HG02610 (cell line): ENCODE measurements around the gene WDR3.
"Not testable (repeated sequence)": the region's sequence is repeated elsewhere in the genome, so short reads cannot be mapped to it uniquely, and the experiment has no call there.

Experiments
- ATAC-seq: cut with Tn5 transposase; IDR thresholded peaks from one replicate; pipeline ENCODE4 v1.9.1; 2021; ENCODE audit warnings: mild to moderate bottlenecking, moderate library complexity; ENCODE audit not compliant: unreplicated experiment

Gene WDR3

GRCh38 chr1:117929343-117930172 is at the start of gene WDR3, which contains the start of gene GDAP2:
Gene WDR3 (plus strand): TSS chr1:117929739. CDS start chr1:117933320, 3,581 bp downstream.
Gene GDAP2 (minus strand): TSS chr1:117929621. CDS start chr1:117920357, 9,264 bp downstream.
- ATAC-seq: peak; percentile 95

DNA sequence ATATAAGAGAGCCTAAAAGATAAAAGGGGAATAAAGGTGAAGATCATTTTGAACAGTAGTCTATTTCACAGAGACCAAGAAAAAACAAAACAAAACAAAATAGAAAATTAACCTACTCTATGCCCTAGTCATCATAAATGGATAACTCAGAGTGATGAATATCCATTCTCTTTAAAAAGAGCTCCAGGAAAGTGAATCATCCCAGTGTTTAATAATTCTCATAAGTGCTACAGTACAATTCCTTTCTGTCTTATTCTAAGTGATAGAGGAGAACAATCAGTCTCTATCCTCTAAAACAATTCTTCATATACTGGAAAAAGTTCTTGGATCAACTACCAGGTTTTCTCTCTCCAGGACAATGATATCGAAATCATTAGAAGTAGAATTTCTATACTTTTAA is 45.9 kb upstream of the WDR3 start:
- ATAC-seq: no peak

DNA sequence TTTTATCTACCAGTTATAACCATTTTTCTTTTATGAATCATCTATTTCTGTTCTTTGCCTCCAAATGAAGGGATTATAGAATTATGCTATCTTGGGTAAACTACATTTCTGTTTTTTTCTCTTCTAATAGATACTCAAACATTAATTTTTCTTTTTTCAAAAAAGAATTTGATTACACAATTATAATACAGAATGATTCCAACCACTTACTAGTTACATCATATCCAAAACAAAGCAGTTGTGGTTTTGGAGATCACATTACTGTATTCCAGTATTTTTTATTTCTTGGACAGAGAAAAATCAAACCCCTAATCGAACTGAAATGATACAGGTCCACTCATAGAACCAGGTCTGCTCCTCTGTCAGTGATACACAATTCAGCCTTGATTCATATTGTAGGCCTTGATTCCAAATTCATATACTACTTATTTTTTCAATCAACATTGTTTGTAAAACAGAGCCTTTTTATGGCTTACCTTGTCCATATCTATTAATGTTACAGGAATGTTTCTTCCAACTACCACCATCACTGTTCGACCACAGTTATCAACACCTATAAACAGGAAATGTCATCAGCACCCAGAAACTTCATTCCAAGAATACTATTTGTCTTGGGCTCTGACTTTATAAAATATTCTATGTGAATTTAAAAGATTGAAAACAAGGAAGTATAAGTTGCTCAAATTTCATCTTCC is 43.3 kb upstream of the WDR3 start:
- ATAC-seq: no peak

DNA sequence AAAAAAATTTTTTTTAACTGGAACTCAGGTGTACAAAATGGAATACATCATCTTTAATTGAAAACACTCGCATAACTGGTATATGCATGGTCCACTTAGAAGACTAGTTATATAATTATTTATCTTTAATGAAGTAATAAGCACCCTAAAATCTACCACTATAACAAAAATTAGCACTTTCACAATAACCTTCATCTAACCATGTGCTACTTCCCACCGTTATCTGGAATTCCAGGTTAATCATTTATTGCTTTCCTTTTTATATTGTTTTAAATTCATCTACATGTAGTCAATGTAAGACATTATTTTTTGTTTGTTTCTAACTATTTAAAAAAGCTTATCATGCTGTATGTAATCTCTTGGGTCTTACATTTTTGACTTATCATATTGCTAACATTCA is 39.1 kb upstream of the WDR3 start:
- ATAC-seq: no peak

- no peak for ATAC-seq
These were observed 37.0 kb upstream of the WDR3 start for GRCh38 chr1:117892512-117892911.

DNA sequence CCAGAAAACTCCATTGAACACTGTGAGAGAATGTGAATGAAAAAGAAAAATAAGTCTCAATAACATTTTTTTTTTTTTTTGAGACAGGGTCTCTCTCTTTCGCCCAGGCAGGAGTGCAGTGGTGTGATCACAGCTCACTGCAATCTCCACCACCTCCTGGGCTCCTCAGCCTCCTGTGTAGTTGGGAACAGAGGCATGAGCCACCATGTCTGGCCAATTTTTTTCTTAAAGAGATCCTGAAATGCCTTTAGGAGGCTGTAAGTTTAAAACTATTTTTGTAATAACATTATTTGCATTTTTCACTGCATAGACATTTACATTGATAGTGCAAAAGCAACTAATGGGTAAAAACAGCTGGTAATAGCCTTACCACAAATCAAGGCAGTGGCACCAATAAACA is 35.5 kb upstream of the WDR3 start:
- ATAC-seq: no peak

GRCh38 chr1:117895482-117896114 is 33.9 kb upstream of the WDR3 start:
- ATAC-seq: peak; percentile 94

- ATAC-seq: no peak
These were observed 32.0 kb upstream of the WDR3 start for GRCh38 chr1:117897551-117897950.

DNA sequence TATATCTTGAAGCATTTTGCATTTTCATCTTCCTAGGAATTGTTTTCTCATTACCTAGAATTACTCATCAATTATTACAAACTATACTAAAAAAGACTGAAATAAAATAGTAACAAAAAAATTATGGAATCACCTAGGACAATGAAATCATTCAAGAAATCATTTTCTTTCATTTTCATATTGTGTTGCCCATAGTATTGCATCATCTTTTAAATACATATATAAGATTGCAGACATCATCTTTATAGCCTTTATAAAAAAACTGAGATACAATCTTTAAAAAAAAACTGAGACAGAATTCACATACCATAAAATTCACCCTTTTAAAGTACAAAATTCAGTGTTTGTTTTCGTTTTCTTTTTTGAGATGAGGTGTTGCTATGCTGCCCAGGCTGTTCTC is 29.7 kb upstream of the WDR3 start:
- ATAC-seq: no peak

DNA sequence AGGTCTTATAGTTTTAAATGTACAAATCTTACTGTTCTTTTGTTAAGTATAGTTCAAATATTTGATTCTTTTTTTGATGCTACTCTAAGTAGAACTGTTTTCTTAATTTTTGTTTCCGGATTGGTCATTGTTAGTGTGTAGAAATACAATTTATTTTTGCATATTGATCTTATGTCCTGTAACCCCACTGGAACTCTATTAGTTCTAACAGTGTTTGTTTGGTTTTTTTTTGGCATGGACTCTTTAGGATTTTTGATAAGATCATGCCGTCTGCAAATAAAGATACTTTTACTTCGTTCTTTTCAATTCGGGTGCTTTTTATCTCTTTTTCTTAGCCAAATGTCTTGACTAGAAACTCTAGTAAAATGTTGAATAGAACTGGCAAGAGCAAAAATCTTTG is 26.6 kb upstream of the WDR3 start:
- ATAC-seq: no peak

- ATAC-seq: no peak
These were observed 25.1 kb upstream of the WDR3 start for GRCh38 chr1:117904485-117904884.

DNA sequence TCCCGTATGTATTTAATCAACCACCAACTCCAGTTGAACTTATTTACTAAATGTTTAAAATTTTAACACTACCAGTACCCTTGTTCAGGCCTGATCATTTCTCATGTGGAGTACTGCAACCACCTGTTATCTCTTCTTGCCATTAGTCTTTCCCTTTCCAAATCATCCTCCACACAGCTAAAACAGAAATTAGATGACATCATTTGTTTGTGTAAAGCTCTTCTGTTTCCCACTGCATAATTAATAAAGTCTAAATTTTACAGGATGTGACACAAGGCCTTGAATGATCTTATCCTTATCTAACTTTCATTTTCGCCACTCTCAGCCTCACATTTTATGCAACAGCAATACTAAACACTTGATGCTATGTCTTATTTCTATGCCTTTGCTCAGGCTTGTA is 24.5 kb upstream of the WDR3 start:
- no peak for ATAC-seq

DNA sequence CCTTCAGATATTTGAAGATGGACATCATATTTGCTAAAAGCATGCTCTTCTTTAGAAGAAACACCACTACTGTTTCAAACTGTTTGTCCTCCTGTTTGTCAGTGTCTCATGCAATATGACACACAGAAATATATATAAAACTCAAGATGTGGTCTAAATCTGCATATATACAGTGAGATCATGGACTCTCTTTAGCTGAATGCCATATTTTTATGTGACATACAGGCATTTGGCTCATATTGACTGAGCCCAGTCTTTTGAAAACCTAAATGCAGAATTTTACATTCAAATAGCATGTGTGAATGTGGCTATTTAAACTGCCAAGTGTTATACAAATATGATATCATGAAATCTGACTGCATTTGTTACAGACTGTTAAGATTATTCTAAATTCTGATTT is 18.5 kb upstream of the WDR3 start:
- no peak for ATAC-seq

DNA sequence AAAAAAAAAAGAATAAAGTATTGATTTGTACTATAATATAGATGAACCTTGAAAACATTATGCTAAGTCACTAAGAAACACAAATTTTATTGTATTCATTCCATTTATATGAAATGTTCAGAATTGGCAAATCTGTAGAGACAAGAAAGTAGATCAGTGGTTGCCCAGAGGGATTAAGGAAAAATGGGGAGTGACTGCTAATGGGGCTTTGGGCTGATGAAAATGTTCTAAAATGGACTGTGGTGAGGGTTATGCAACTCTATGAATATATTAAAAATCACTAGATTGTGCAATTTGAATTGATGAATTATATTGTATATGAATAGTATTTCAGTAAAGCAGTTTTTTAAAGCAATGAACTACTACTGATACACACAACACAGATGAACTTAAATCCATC is 10.2 kb upstream of the WDR3 start:
- ATAC-seq: no peak

DNA sequence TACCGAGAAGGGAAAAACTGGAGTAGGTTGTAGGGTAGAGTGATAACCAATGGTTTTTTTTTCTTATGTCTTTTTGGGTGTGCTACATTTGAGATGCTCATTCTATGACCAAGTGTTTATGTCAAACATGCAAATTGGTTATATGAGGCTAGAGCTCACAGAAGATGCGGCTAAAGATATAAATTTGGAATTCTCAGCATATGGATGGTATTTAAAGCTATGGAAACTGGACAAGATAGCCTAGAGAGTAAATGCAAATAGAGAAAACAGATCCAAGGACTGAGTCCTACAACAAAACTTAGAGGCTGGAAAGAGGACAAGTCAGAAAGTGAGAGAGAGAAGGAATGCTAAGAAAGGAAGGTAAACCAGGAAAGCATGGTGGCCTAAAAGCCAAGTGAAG is 7.5 kb upstream of the WDR3 start:
- ATAC-seq: no peak

DNA sequence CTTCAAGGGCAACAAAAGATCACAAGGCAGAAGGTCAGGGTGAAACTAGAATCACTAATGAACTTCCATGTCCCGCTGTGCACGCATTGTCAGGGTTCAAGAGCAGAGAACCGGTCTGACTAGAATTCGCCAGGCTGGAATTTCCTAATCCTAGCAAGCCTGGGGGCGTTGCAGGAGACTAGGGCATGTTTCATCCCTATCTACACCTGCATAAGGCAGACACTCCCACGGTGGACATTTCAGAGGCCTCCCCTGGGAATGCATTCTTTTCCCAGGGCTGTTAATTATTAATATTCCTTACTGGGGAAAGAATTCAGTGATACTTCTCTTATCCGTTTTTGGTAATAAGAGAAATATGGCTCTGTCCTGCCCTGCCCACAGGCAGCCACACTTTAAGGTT is 6.8 kb upstream of the WDR3 start:
- ATAC-seq: not testable (repeated sequence)

DNA sequence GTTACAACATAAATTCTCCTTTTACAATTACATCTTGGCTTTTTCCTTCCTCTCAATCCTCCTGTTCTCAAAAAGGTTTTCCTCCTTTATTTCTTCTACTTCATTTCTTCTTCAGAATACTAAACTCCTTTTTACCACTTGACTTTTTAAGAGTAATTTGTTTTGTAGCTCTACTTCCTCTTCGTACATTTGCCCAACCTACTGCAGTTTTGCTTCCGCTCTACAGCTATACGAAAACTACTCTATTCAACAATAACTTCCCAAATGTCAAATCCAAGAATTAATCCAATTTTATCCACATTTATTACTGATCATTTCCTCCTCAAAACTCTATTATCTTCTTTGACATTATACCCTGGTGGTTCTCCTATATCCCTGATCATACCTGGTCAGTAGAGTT is 3.6 kb upstream of the WDR3 start:
- no peak for ATAC-seq

DNA sequence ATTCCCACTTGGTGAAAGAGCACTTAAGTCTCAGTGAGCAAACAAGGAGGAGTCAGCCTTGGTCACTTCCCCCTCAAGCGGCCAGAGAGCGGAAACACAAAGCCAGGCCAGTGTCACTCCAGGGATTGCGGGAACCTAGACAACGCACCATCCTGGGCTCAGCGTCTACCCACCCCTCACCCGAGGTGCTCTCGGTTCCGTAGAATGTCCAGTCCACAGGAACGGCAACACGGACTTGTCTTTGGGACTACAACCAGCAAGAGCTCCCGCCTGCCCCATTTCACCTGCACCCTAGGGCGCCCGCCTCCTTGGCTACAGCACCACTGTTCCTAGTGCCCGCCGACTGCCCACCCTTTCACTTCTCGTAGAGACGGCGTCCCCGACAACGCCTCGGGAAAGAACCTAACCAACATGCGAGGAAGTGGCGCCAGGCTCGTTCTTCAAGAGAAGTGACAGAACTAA is 627 bp upstream of the WDR3 start:
- ATAC-seq: peak; percentile 38

DNA sequence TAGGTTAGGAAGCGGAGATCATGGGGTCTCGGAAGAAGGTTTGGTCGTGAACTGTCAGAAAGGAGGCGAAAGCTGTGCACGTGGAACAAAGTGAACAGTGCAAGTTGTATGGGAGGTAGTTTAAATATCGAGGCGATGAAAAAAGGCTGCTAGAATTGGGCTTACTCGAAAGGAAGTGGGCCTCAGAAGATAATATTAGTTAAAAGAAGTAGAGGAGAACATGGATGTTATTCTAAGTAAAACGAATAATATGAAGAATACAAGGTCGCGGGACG is 571 bp downstream of the WDR3 start:
- no peak for ATAC-seq

DNA sequence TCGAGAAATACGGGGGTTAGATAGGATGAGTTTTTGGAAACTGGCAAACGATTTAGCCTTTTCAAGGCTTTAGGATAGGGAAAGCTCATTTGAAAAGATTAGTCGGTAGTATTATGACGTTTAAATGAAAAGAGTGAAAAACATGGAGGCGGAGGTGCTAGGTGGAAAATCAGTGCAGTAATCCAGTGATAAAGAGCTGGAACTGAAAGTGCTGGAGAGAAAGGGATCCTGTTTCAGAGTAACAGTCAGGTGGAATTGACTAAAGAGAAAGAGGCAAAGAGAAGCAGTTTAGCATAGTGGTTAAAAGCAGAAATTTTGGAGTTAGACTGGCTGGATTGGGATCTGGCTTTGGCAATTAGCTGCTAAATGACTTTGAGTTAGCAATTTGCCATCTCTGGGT is 945 bp downstream of the WDR3 start:
- ATAC-seq: no peak

GRCh38 chr1:117932576-117932975 is 3.0 kb downstream of the WDR3 start:
- ATAC-seq: no peak

GRCh38 chr1:117933769-117934168 is 4.2 kb downstream of the WDR3 start:
- ATAC-seq: no peak
